ENCODE measurements around the gene CAPS2.
A peak's percentile ranks its signal among the peaks of the same experiment; 100 is the strongest.

Gene CAPS2

DNA sequence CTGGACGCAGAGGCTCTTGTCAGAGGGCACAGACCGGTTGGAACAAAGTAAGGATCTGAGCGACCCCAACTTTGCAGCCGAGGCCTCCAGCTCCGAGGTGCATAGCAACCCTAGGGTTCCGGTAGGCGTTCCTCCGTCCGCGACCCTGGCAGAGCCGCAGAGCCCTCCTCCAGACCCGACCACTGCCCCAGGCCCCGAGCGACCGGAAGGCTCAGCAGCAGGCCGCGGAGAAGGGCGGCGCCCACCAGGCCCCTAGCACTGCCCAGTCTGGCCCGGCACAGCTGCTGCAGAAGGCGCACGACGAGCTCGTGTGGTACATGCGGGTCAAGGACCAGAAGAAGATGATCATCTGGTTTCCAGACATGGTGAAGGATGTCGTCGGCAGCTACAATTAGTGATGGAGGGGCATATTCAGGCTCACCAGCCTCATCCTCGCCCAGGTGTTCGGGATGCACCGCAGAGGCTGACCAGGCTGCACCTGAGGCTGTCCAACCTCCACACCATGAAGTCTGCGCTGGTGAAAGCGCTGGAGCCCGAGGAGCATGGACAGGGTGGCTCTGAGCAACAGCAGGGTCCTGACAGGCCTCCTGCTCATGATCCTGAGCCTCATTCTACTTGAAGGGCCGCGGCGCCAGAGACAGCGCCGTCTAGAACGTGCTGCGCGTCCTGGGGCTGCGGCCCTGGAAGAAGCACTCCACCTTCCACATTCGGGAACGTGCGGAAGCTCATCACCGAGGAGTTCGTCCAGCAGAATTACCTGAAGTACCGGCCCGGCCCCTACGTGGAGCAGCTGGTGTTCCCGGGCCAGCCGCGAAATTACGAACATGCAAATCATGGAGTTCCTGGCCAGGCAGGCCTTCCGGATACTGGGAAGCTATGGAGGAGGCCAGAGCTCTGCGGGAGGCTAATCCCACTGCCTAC lies 24.5 kb downstream of the CAPS2 start:
- no peak for DNase-seq (ENCODE audit: low spot score)

DNA sequence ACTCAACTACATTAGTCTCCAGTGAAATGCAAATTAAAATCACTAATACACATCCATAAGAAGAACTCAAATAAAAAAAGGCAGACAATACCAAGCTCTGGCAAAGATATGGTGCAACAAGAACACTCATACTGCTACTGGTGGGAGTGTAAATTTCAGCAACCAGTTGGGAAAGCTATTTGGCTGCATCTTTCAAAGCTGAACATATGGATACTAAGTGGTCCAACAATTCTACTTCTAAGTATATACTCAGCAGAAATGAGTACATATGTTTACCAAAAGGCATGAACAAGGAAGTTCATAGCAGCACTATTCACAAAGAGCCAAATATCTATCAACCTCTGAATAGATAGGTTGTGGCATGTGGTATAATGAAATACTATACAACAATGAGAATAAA lies 27.3 kb downstream of the CAPS2 start:
- no peak for DNase-seq (ENCODE audit: low spot score)

DNA sequence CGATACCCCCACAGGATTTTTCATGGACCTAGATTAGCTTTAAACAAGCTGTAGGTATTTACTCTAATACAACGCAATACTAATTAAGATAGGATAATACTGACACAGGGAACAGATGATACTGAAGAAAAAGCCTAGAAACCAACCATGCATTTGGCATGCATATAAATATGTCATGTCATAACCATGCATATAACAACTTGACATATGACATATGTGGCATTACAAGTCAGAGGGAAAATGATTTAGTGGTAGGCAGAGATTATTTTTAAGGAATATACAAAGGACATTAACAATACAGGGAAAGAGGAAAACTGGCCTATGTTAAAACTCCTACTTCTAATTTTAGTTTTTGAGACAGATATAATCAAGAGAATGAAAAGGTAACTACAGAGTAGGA lies 27.9 kb downstream of the CAPS2 start:
- no peak for DNase-seq (ENCODE audit: low spot score)

DNA sequence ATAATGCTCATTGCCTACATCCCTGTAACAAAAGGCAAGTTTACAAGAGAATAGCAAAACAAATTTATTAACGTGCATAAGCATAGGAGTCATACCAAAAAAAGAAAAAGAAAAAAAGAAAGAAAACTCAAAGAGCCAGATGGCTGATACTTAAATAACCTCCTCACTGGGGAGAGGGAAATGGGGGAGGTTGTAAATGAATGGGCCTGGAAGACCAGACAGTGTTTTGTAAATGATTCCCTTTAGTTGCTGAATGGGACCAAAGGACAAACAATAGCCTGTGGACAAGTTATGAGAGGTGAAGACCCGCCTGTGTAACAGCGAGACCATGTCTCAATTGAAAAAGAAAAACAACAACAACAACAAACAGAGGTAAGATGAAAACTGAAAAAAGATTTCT lies 35.3 kb downstream of the CAPS2 start:
- no peak for DNase-seq (ENCODE audit: low spot score)

DNA sequence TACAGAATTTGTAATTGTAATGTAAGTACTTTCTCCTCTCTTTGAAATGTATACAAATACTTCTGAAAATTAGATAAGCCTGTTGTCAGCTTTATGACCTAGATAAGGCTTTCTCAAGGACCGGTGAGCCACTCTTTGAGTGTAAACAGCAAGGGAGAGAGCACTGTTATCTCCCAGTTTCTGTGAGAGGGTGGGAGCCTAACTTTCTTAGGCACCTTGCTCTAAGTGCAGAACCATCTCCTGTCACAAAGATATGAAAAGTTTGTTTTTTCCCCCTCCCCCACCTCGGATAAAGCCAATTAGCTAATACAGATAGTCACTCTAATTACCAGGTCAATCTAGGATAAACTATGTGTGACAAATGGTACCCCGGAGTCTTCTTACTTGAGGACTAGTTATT lies 35.8 kb downstream of the CAPS2 start:
- DNase-seq (ENCODE audit: low spot score): no peak

DNA sequence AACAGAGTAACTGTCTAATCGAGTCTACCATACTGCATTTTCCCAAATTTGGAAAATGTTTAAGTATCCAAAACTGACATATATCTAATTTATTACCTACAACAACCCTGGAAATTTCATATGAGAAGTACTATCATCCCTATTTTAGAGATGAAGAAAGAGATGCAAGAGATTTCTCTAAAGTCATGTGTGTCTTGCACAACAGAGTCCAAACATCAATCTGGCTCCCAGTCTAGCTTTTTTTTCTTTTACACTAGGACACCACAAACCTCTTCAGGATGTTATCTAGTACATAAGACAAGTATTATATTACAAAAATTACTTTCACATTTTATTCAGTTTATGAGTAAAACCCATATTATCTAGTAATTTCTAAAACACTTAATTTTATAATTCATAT lies 39.1 kb downstream of the CAPS2 start:
- no peak for DNase-seq (ENCODE audit: low spot score)

DNA sequence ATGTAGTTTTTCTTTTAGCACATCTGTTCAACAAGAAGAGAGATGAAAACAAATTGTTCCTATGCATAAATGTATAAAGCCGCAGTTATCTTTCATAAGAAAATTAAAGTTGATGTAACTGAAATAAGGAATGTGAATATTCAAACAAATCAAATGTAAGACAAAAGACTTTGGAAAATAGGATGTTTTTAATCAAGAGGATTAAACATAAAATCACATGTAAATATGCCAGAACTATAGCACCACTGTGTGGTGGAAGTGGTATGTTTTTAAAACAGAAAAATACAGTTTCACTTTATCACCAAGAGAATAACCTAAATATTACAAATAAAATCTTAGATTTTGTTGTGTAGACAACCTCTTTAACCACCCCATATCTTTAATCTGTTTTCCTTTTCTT lies 40.4 kb downstream of the CAPS2 start:
- DNase-seq (ENCODE audit: low spot score): peak; percentile 16

DNA sequence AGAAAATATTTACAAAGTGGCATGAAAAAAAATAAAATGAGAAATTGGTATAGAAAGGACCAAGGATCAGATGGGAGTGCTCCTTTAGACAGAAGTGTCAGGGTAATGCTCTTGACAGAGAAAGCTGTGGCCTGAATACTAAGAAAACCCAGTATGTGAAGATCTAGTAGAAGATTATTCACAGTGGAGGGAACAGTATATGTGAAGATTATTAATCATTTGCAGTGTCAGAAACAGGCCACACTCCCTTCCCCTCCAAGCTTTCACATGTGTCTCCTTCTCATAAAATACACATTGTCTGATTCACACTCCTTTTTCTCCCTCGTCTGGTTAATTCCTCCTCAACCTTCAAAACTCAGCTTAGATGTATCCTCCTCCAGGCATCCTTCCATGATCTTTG lies 41.3 kb downstream of the CAPS2 start:
- no peak for DNase-seq (ENCODE audit: low spot score)

DNA sequence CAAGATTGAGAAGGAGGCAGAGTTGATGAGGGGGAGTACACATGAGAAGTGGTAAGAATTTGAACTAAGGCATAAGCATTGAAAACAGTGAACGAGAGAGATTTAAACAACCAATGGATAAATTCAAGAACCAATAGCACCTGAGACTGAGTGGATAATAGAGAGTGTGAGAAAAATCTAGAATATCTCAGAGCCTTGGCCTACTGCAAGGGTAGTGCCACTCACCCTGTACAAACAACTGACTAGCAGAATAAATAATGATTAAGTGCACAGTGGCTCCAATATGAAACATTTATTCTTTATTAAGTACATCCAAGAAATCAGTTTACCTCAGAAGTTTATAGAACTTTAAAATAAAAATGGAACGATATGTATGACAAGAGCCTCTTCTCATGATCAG lies 54.4 kb downstream of the CAPS2 start:
- DNase-seq (ENCODE audit: low spot score): no peak

DNA sequence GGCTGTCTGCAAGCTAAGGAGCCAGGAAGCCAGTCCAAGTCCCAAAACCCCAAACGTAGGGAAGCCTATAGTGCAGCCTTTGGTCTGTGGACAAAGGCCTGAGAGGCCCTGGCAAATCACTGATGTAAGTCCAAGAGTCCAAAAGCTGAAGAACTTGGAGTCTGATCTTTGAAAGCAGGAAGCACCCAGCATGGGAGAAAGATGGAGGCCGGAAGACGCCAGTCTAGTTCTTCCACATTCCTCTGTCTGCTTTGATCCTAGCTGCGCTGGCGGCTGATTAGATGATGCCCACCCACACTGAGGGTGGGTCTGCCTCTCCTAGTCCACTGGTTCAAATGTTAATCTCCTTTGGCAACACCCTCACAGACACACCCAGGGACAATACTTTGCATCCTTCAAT lies 58.5 kb downstream of the CAPS2 start:
- DNase-seq (ENCODE audit: low spot score): no peak

DNA sequence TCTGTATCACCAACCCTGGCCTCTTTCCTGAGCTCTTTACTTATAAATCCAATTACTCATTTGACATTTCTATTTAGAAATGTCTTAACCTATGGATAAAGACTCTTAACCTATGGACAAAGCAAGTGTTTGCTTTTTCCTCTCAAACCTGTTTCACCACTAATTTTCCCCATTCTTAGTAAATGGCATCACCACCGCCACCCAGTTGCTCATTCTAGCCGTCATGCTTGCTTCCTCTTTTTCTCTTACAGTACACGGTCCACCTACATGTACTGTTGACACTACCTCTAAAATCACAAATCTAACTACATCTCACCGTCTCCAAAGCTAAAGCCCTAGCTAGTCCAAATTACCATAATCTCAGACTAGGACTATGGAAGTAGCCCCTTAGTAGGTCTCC lies 60.0 kb downstream of the CAPS2 start:
- DNase-seq (ENCODE audit: low spot score): no peak

DNA sequence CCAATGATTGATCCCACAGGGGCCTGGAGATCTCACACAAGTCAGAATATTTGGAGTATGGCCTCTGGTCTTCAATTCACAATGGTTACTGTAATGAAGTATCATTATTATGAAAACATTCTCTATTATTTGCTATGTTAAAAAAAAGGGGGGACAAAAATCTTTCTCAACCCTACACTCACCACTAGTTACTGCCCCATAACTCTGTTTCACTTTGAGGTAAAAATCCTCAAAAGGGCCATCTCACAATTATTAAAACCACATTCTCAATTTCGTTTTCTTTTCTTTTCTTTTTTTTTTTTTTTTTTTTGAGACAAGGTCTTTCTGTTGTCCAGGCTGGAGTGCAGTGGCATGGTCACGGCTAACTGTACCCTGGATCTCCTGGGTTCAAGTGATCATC lies 60.9 kb downstream of the CAPS2 start:
- no peak for DNase-seq (ENCODE audit: low spot score)

DNA sequence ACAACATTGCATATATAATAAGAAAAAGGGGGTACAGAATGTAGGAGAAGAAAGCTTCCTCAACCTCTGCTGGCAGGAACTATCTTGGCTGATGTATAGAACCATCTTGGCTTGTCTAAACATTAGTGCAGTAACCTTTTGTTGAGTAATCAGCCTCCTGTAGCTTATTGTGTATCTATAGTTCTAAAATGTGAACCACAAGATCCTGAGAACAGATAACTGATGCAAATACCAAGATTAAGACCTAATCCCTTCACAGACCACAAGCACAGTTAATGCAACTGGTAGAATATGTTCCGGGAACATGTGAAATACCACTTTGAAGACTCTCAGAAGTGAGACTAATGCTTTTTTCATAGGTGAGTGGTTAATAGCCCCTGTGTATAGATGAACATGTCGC lies 69.8 kb downstream of the CAPS2 start:
- DNase-seq (ENCODE audit: low spot score): no peak

DNA sequence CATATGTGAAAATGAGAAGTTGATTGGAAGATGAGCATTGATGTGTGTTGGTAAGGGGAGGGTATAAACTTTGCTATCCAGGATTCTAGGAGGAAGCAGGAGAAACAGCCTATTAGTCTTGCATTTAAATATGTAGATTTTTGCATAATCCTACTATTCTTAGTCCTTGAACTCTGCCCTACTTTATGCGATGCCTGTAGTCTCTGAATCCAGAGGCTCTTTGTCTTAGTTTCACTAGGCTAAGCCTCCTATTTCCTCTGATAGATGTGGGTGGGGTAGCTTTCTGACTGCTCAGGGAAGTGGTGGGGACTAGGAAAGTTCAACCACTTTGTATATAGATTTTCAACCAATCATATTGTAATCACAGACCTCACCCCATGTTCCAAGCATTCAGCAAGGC lies 71.0 kb downstream of the CAPS2 start:
- no peak for DNase-seq (ENCODE audit: low spot score)

DNA sequence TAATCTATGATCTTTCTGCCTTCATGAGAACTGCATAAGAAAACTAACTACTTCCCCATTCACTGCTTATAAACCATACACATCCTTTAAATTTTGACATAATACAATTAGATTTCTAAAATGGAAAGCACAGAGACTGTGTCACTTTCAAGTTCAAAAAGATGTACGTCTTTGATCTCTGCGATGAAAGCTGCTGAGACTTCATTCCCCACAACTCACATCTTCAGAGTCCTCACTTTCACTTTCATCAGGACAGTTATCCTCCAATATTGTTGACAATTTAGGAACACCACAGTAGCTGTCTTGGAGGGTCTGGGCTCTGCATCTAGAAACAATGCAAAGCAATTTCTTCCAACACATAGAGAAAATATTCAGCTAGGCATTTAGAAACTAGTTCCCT lies 72.6 kb downstream of the CAPS2 start:
- no peak for DNase-seq (ENCODE audit: low spot score)

DNA sequence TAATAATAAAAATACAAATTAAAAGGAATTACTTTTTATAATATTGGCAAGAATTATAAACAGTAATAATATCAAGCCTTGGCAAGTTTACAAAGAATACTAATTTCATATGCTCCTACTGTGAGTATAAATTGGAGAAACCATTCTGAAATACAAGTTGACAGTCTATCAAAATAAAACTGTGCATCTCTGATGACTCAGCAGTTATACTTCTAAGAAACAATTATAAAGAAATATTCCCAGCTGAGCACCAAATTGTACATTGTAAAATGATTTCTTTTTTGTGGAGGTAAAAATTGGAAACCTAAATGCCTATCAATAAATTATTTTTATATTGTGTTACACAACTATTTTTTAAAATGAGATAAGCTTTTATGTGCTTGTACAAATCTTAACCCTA lies 85.0 kb downstream of the CAPS2 start:
- DNase-seq (ENCODE audit: low spot score): no peak

DNA sequence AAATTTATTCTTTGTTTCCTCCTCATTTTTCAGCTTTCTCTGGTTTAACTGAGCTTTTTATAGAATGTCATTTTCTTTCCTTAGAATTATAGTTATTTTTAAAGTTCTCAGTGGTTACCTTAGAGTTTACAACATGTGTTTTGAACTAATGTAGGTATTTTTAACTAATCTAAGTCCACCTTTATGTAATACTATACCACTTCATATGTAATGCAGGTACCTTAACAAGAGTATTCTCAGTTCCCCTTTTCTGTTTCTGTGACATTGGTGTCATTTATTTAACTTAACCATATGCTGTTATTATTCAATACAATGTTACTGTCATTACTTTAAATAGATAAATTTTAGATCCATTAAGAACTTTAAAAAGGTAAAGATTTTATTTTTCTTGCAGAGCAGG lies 90.1 kb downstream of the CAPS2 start:
- no peak for DNase-seq (ENCODE audit: low spot score)

DNA sequence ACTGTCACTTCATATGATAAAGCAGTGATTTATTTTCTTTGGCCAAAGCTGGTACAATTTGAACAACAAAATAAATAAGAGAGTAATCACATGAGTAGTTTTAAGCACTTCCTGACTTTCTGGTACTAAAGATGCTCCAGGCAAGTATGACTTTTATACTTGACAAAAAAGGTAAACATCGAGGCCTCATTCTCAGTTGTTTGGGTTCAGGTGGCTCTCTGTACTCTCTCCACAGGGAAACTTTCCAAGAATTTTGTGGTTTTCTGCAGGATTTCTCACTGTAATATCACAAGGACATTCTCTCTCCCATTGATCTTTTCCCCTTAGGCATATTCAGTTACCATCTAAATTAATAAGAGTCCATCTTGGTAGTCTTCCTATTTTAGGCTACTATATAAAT lies 93.9 kb downstream of the CAPS2 start:
- DNase-seq (ENCODE audit: low spot score): no peak

DNA sequence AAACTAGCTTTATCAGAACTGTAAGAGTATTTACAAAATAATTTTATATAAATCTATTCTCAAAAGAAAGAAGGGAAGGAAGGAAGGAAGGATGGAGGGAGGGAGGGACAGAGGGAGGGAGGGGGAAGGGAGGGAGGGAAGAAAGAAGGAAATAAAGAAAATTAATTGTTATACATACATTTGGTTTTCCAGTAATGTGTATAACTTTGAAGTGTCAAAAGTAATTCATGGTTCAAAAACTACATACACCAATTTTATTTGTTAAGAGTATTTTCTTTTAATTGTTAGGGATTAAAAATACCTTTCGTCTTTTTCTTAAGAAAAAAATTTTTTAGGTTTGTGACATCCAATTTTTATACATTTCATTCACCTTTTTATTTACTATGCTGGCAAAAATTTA lies 103.0 kb downstream of the CAPS2 start:
- DNase-seq (ENCODE audit: low spot score): no peak

Data from SW480 (cell line).